ENCODE data around the gene ABCA7.

DNA sequence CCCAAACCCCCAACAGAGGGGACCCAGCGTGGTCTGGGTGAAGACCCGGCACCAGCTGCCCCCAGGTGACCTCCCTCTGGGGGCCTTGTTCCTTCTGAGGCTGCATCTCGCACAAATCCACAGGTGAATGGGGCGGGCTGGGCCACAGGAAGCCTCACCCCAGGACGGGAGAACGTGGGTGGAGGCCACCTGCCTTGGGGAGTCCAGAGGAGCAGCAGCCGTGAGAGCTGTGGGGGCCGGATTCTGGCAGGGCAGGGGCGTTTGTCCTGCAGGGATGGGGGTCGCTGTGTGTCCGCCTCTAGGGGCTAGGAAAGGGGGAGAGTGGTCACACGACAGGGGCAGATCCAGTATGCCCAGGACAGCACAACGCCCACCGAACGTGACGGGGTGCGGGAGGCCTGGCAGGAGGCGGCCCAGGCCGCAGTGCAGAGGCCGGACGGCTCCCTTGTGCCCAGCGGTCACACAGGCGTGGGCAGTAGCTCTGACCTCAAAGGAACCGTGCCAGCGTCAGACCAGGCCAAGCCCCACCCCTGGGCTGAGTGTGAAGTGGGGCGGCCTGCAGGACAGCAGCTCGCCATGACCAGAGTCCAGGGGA lies 48.6 kb downstream of the ABCA7 start:
- TF ChIP-seq, protein P1, sequence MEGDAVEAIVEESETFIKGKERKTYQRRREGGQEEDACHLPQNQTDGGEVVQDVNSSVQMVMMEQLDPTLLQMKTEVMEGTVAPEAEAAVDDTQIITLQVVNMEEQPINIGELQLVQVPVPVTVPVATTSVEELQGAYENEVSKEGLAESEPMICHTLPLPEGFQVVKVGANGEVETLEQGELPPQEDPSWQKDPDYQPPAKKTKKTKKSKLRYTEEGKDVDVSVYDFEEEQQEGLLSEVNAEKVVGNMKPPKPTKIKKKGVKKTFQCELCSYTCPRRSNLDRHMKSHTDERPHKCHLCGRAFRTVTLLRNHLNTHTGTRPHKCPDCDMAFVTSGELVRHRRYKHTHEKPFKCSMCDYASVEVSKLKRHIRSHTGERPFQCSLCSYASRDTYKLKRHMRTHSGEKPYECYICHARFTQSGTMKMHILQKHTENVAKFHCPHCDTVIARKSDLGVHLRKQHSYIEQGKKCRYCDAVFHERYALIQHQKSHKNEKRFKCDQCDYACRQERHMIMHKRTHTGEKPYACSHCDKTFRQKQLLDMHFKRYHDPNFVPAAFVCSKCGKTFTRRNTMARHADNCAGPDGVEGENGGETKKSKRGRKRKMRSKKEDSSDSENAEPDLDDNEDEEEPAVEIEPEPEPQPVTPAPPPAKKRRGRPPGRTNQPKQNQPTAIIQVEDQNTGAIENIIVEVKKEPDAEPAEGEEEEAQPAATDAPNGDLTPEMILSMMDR (IDR thresholded peaks at IDR 0.05) = no peak
- no peak for TF ChIP-seq POLR2A (IDR thresholded peaks at IDR 0.05)

All from uterus (tissue), 2 donors.